Measurements from ENCODE around the gene RAE1. TPM values are rescaled to one million over a fixed set of nuclear protein-coding genes. Genes with fewer than 3 reads are reported as not detected.
A peak's percentile ranks its signal among the peaks of the same experiment; 100 is the strongest.

RAE1 gene
- total RNA-seq, 1 donor from 2014 or later = 21.1 TPM

DNA sequence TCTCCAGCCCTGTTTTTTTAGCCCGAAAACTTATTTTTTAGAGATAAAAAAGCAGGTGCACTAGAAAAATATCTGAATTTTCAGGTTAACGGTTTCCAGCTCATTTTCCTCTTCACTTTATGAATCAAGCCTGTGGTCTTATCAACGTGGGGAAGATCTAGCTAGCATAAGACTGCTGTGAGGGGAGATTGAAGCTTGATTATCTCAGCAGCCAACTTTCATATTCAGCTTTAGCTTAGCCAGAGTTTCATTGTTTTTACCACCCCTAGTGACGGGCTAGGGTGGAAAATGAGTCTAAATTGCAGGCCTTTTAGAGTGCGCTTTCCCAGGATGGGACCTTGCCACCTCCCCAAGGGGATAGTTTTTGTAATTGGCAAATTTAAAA lies 28.2 kb downstream of the RAE1 start:
- TF ChIP-seq POLR2A (IDR thresholded peaks at IDR 0.05) (no peak), POLR2AphosphoS5 (IDR thresholded peaks at IDR 0.05; ENCODE audit: insufficient read depth in 1 of 2, low read depth in 1 of 2) (no peak)
- TF ChIP-seq, protein P1, sequence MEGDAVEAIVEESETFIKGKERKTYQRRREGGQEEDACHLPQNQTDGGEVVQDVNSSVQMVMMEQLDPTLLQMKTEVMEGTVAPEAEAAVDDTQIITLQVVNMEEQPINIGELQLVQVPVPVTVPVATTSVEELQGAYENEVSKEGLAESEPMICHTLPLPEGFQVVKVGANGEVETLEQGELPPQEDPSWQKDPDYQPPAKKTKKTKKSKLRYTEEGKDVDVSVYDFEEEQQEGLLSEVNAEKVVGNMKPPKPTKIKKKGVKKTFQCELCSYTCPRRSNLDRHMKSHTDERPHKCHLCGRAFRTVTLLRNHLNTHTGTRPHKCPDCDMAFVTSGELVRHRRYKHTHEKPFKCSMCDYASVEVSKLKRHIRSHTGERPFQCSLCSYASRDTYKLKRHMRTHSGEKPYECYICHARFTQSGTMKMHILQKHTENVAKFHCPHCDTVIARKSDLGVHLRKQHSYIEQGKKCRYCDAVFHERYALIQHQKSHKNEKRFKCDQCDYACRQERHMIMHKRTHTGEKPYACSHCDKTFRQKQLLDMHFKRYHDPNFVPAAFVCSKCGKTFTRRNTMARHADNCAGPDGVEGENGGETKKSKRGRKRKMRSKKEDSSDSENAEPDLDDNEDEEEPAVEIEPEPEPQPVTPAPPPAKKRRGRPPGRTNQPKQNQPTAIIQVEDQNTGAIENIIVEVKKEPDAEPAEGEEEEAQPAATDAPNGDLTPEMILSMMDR (IDR thresholded peaks at IDR 0.05) = no peak
- intact Hi-C loops (cut with DNase I) = no loop called here

GRCh38 chr20:57380081-57380750 lies 29.2 kb downstream of the RAE1 start:
- intact Hi-C loops (cut with DNase I) = loop anchor here (5.0 to 10.0 kb wide), 2 partner anchors 117 to 815 kb away; no protein-coding TSS in a partner anchor

More for the DNA sequence above, 28.2 kb downstream of the RAE1 start:
- Histone ChIP-seq H3K4me1 (no peaks in the 10 kb centered on the region), H3K27me3 (no peaks in the 10 kb centered on the region), H3K9me3 (no peaks in the 10 kb centered on the region), H3K36me3 (peaks cover 0 to 41% of the 10 kb centered on the region in 2 donors), H3K27ac (no peak overlapping the region), H3K4me3 (no peak overlapping the region)
- no peak for DNase-seq (ENCODE audit: extremely low spot score in 2 of 2)

GRCh38 chr20:57381596-57382503 lies 30.8 kb downstream of the RAE1 start:
- TF ChIP-seq POLR2AphosphoS5 (IDR thresholded peaks at IDR 0.05; ENCODE audit: insufficient read depth in 1 of 2, low read depth in 1 of 2) (no peak), POLR2A (IDR thresholded peaks at IDR 0.05) (no peak)
- TF ChIP-seq, protein P1 (IDR thresholded peaks at IDR 0.05) = peak; percentile 83 to 91 (median 88)
- H3K27me3 ChIP-seq = no peaks in the 10 kb centered on the region
- H3K36me3 ChIP-seq = peaks cover 0 to 18% of the 10 kb centered on the region in 2 donors
- H3K27ac ChIP-seq = no peak overlapping the region
- no peaks in the 10 kb centered on the region for H3K9me3 ChIP-seq
- no peak for DNase-seq (ENCODE audit: extremely low spot score in 2 of 2)
- intact Hi-C loops (cut with DNase I) = loop anchor here (5.0 to 10.0 kb wide), 2 partner anchors 115 to 813 kb away; no protein-coding TSS in a partner anchor
- no peak overlapping the region for H3K4me3 ChIP-seq
- H3K4me1 ChIP-seq = no peaks in the 10 kb centered on the region

More at GRCh38 chr20:57380081-57380750, 29.2 kb downstream of the RAE1 start:
- Histone ChIP-seq H3K9me3 (no peaks in the 10 kb centered on the region), H3K36me3 (peaks cover 0 to 32% of the 10 kb centered on the region in 2 donors), H3K27me3 (no peaks in the 10 kb centered on the region), H3K4me3 (no peak overlapping the region), H3K27ac (no peak overlapping the region), H3K4me1 (no peaks in the 10 kb centered on the region)
- DNase-seq (ENCODE audit: extremely low spot score in 2 of 2) = no peak
- no peak for TF ChIP-seq POLR2AphosphoS5 (IDR thresholded peaks at IDR 0.05; ENCODE audit: insufficient read depth in 1 of 2, low read depth in 1 of 2)
- TF ChIP-seq, protein P1 (IDR thresholded peaks at IDR 0.05) = no peak
- no peak for TF ChIP-seq POLR2A (IDR thresholded peaks at IDR 0.05)

DNA sequence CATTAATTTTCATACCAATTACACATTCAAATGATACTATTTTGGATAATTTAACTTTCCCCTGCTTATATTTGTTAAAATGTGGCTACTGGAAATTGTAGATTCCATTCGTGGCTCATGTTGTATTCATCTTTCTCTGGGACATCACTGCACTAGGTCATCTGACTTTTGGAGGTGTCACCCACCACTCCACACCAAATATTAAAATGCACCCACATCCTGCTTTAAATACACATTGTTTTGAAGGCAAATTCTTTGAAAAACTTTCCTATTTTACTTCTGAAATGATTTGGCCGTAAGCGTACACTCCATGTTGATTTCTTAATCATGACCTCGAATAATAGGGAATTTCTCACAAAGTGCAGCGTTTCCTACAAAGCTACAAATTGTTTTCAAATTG lies 31.5 kb downstream of the RAE1 start:
- intact Hi-C loops (cut with DNase I) = loop anchor here (5.0 to 10.0 kb wide), 2 partner anchors 115 to 812 kb away; no protein-coding TSS in a partner anchor
- Histone ChIP-seq H3K4me1 (no peaks in the 10 kb centered on the region), H3K27ac (no peak overlapping the region), H3K36me3 (peaks cover 0 to 12% of the 10 kb centered on the region in 2 donors), H3K4me3 (no peak overlapping the region), H3K9me3 (no peaks in the 10 kb centered on the region), H3K27me3 (no peaks in the 10 kb centered on the region)
- DNase-seq (ENCODE audit: extremely low spot score in 2 of 2) = no peak
- TF ChIP-seq, protein P1 (IDR thresholded peaks at IDR 0.05) = no peak
- TF ChIP-seq POLR2A (IDR thresholded peaks at IDR 0.05) (no peak), POLR2AphosphoS5 (IDR thresholded peaks at IDR 0.05; ENCODE audit: insufficient read depth in 1 of 2, low read depth in 1 of 2) (no peak)

All from vagina (tissue), 2 donors.